Neuronal stem cell (in vitro differentiated cells): ENCODE data around the gene ERVV-1.

Experiments used
- DNase-seq: peaks from one replicate; pipeline ENCODE4 v3.0.0-alpha.2; 2013; ENCODE audit warnings: low spot score
- H2AFZ ChIP-seq: one replicate; pipeline ENCODE4 v1.6.1; 2013; ENCODE audit warnings: mild to moderate bottlenecking, low read length, inconsistent platforms
- H2AK5ac ChIP-seq: 2 replicates; pipeline ENCODE4 v1.6.1; 2013; ENCODE audit warnings: low read depth, mild to moderate bottlenecking, inconsistent platforms, low read length, moderate library complexity, mixed read lengths
- H2BK120ac ChIP-seq: 2 replicates; pipeline ENCODE4 v1.6.1; 2013; ENCODE audit warnings: low read depth, mild to moderate bottlenecking, inconsistent platforms, low read length, moderate library complexity, mixed read lengths
- H2BK12ac ChIP-seq: one replicate; pipeline ENCODE4 v1.6.1; 2013; ENCODE audit warnings: low read length, inconsistent platforms
- H2BK15ac ChIP-seq: 2 replicates; pipeline ENCODE4 v1.6.1; 2013; ENCODE audit warnings: mild to moderate bottlenecking, low read length, inconsistent platforms, mixed read lengths
- H2BK5ac ChIP-seq: one replicate; pipeline ENCODE4 v1.6.1; 2013; ENCODE audit warnings: inconsistent platforms, mild to moderate bottlenecking, low read length, moderate library complexity
- H3K14ac ChIP-seq: one replicate; pipeline ENCODE4 v1.6.1; 2013; ENCODE audit warnings: low read length, inconsistent platforms
- H3K18ac ChIP-seq: 2 replicates; pipeline ENCODE4 v1.6.1; 2013; ENCODE audit warnings: low read length, inconsistent platforms
- H3K23ac ChIP-seq: 2 replicates; pipeline ENCODE4 v1.6.1; 2013; ENCODE audit warnings: low read depth, mild to moderate bottlenecking, mixed read lengths, low read length, inconsistent platforms; ENCODE audit not compliant: poor library complexity
- H3K27ac ChIP-seq: replicated peaks from 3 replicates; pipeline ENCODE4 v1.5.1; 2013; ENCODE audit warnings: low read length, inconsistent platforms
- H3K27me3 ChIP-seq, 3 experiments: 2 replicates each; pipeline ENCODE4 v1.6.1; 2013; ENCODE audit warnings: low read length in 3 of 3, mild to moderate bottlenecking in 2 of 3, inconsistent platforms in 1 of 3, low read depth in 1 of 3, mixed read lengths in 1 of 3, moderate library complexity in 1 of 3; ENCODE audit not compliant: control insufficient read depth in 3 of 3, insufficient read depth in 3 of 3
- H3K36me3 ChIP-seq, 2 donors: replicated peaks in 1 of 2; 2 replicates each; pipeline ENCODE4 v1.6.1; 2013; ENCODE audit warnings: low read length in 2 of 2; ENCODE audit not compliant: control insufficient read depth in 2 of 2, insufficient read depth in 2 of 2
- H3K4ac ChIP-seq: 2 replicates; pipeline ENCODE4 v1.6.1; 2013; ENCODE audit warnings: inconsistent platforms, mild to moderate bottlenecking, low read length, moderate library complexity
- H3K4me1 ChIP-seq, 2 donors: 1 replicate in 1 of 2; 2 replicates in 1 of 2; pipeline ENCODE4 v1.6.1; 2013; ENCODE audit warnings: low read length in 2 of 2, low read depth in 1 of 2; ENCODE audit not compliant: control insufficient read depth in 2 of 2, insufficient read depth in 1 of 2
- H3K4me2 ChIP-seq: one replicate; pipeline ENCODE4 v1.6.1; 2013; ENCODE audit warnings: mild to moderate bottlenecking, low read length, inconsistent platforms; ENCODE audit not compliant: insufficient read depth, poor library complexity, severe bottlenecking
- H3K4me3 ChIP-seq, 2 donors: 2 replicates each; pipeline ENCODE4 v1.5.1; 2013; ENCODE audit warnings: low read length in 2 of 2, mild to moderate bottlenecking in 2 of 2, inconsistent platforms in 1 of 2, moderate library complexity in 1 of 2
- H3K79me1 ChIP-seq: one replicate; pipeline ENCODE4 v1.6.1; 2013; ENCODE audit warnings: low read depth, mild to moderate bottlenecking, inconsistent platforms, low read length, moderate library complexity
- H3K9ac ChIP-seq: one replicate; pipeline ENCODE4 v1.6.1; 2013; ENCODE audit warnings: mild to moderate bottlenecking, low read depth, low read length, inconsistent platforms; ENCODE audit not compliant: poor library complexity
- H3K9me3 ChIP-seq, 2 donors: replicated peaks in 1 of 2; 2 replicates each; pipeline versions ENCODE3 to v1.6.1; 2013; ENCODE audit warnings: low read length in 2 of 2, mild to moderate bottlenecking in 2 of 2, inconsistent platforms in 1 of 2, low read depth in 1 of 2, mixed read lengths in 1 of 2, moderate library complexity in 1 of 2; ENCODE audit not compliant: control insufficient read depth in 2 of 2, insufficient read depth in 1 of 2
- H4K8ac ChIP-seq: one replicate; pipeline ENCODE4 v1.6.1; 2013; ENCODE audit warnings: low read depth, mild to moderate bottlenecking, inconsistent platforms, low read length, moderate library complexity
- H4K91ac ChIP-seq: one replicate; pipeline ENCODE4 v1.6.1; 2013; ENCODE audit warnings: low read length, low read depth, mild to moderate bottlenecking, inconsistent platforms; ENCODE audit not compliant: poor library complexity
- WGBS, 2 donors: extraction: QIAGEN DNeasy Blood & Tissue Kit; methylation state at CpG; one replicate each; pipeline ENCODE4 v1.1.7; 2013; ENCODE audit warnings: missing lambda C conversion rate in 2 of 2, mixed read lengths in 1 of 2; ENCODE audit not compliant: insufficient read length in 2 of 2, insufficient replicate concordance in 1 of 2; ENCODE audit errors: extremely low coverage in 2 of 2; 5-methylcytosine and 5-hydroxymethylcytosine counted together

ERVV-1 gene

DNA sequence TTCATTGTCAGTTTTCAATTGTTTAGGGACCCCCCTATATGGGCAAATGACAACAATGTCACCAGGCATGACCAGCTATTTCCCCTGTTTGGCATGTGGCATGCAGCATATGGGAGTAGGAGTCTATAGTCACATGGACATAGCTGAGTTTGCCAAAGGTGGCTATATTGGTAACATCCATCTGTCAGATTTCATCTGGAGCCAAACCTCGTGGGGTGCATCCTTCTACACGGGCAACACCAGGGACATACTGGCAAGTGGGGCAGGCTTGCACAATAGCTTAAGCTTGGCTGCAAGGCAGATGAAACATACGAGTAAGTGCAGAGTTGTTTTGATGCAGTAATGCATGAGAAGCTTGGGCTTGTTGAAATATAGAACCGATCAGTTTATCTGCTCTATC is 26.5 kb upstream of the ERVV-1 start:
- DNase-seq, result no peak
- H3K4me2 ChIP-seq, result no peak overlapping the region
- no peak overlapping the region for H3K4ac ChIP-seq
- no peaks in the 10 kb centered on the region for H3K27me3 ChIP-seq
- peaks cover 15 to 35% of the 10 kb centered on the region in 2 donors for H3K36me3 ChIP-seq
- peaks cover 7 to 24% of the 10 kb centered on the region in 2 donors for H3K9me3 ChIP-seq
- no peaks in the 10 kb centered on the region for H3K79me1 ChIP-seq
- no peak overlapping the region for H3K18ac ChIP-seq
- H2BK120ac ChIP-seq, result no peak overlapping the region
- H3K23ac ChIP-seq, result no peak overlapping the region
- H3K4me1 ChIP-seq, result peaks cover 0 to 4% of the 10 kb centered on the region in 2 donors
- H2BK5ac ChIP-seq, result no peak overlapping the region
- no peak overlapping the region for H2AK5ac ChIP-seq
- no peak overlapping the region for H2BK15ac ChIP-seq
- H3K14ac ChIP-seq, result no peak overlapping the region
- H3K9ac ChIP-seq, result no peak overlapping the region
- no peak overlapping the region for H3K27ac ChIP-seq
- H4K8ac ChIP-seq, result no peak overlapping the region
- no peak overlapping the region for H3K4me3 ChIP-seq
- H2BK12ac ChIP-seq, result no peak overlapping the region
- no CpG with 5 or more reads among the region's 4 CpGs for WGBS, 2 donors
- no peak overlapping the region for H2AFZ ChIP-seq
- no peak overlapping the region for H4K91ac ChIP-seq

DNA sequence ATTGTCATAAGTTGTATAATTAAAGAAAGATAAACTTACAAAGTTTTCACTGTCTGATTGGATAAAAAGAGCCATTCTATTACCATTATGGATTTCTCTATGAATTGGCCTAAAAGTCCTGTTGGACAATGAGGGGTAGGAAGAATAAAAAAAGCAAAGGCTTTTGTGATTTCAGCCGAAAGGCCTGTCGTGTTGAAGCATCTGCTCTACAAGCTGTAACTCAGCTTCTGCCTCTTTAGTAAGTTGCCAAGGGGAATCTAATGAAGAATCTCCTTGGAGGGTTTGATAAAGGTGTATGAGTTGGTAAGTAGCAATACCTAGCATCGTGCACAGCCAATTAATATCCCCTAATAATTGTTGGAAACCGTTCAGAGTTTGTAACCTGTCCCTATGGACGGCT is 25.2 kb upstream of the ERVV-1 start:
- no peak overlapping the region for H2AFZ ChIP-seq
- no peak for DNase-seq
- no peak overlapping the region for H3K4ac ChIP-seq
- peaks cover 0 to 7% of the 10 kb centered on the region in 2 donors for H3K4me1 ChIP-seq
- peaks cover 0 to 2% (median 0%) of the 10 kb centered on the region in 3 experiments for H3K27me3 ChIP-seq
- peaks cover 7 to 30% of the 10 kb centered on the region in 2 donors for H3K9me3 ChIP-seq
- no peak overlapping the region for H3K4me3 ChIP-seq
- no peak overlapping the region for H3K27ac ChIP-seq
- no peaks in the 10 kb centered on the region for H3K79me1 ChIP-seq
- peaks cover 15 to 32% of the 10 kb centered on the region in 2 donors for H3K36me3 ChIP-seq
- no peak overlapping the region for H2BK5ac ChIP-seq
- H3K9ac ChIP-seq, result no peak overlapping the region
- no peak overlapping the region for H2BK15ac ChIP-seq
- no peak overlapping the region for H2AK5ac ChIP-seq
- no peak overlapping the region for H2BK120ac ChIP-seq
- no peak overlapping the region for H3K18ac ChIP-seq
- WGBS, 2 donors, result no CpG with 5 or more reads among the region's 5 CpGs
- H2BK12ac ChIP-seq, result no peak overlapping the region
- H4K91ac ChIP-seq, result no peak overlapping the region
- H3K14ac ChIP-seq, result no peak overlapping the region
- H4K8ac ChIP-seq, result no peak overlapping the region
- no peak overlapping the region for H3K23ac ChIP-seq
- H3K4me2 ChIP-seq, result no peak overlapping the region

DNA sequence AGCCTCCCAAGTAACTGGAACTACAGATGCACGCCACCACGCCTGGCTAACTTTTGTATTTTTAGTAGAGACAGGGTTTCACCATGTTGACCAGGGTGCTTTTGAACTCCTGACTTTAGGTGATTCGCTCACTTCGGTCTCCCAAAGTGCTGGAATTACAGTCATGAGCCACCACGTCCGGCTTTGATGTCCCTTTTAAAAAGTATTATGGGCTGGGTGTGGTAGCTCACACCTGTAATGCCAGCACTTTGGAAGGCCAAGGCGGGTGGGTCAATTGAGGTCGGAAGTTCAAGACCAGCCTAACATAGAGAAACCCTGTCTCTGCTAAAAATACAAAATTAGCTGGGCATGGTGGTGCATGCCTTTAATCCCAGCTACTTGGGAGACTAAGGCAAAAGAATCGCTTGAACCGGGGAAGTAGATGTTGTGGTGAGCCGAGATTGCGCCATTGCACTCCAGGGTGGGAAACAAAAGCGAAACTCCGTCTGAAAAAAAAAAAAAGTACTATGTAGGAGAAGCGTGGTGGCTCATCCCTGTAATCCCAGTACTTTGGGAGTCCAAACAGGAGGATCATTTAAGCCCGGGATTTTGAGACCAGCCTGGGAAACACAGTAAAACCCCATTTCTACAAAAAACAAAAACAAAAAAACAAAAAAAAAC is 22.8 kb upstream of the ERVV-1 start:
- H3K27ac ChIP-seq, result no peak overlapping the region
- H4K91ac ChIP-seq, result no peak overlapping the region
- H3K4ac ChIP-seq, result no peak overlapping the region
- H3K79me1 ChIP-seq, result no peaks in the 10 kb centered on the region
- no peak overlapping the region for H2AFZ ChIP-seq
- H3K4me3 ChIP-seq, result no peak overlapping the region
- H2BK15ac ChIP-seq, result no peak overlapping the region
- no peak overlapping the region for H2AK5ac ChIP-seq
- no peak overlapping the region for H3K18ac ChIP-seq
- no peak for DNase-seq
- H2BK120ac ChIP-seq, result no peak overlapping the region
- no peak overlapping the region for H3K14ac ChIP-seq
- peaks cover 0 to 2% (median 0%) of the 10 kb centered on the region in 3 experiments for H3K27me3 ChIP-seq
- H3K9ac ChIP-seq, result no peak overlapping the region
- H4K8ac ChIP-seq, result no peak overlapping the region
- no peak overlapping the region for H2BK5ac ChIP-seq
- H3K23ac ChIP-seq, result no peak overlapping the region
- H2BK12ac ChIP-seq, result no peak overlapping the region
- no peak overlapping the region for H3K4me2 ChIP-seq
- peaks cover 10 to 15% of the 10 kb centered on the region in 2 donors for H3K36me3 ChIP-seq
- H3K9me3 ChIP-seq, result peaks cover 5 to 28% of the 10 kb centered on the region in 2 donors
- WGBS, 2 donors, result no CpG with 5 or more reads among the region's 16 CpGs
- peaks cover 0 to 7% of the 10 kb centered on the region in 2 donors for H3K4me1 ChIP-seq

DNA sequence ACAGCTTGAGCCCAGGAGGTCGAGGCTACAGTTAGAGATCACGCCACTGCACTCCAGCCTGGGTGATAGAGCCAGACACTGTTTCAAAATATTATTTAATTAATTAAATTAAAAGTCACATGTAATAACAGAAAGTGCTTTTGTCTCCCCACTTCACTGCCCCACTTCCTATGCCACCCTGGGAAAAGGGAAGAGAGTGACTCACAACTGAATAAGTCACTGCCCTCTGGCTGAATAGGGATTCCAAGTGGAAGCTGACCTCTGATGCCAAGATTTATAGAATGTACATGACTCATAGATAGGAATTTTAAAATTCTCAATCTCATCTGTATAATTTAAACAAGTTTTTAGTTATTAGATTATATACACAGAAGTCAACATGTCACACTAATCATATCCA is 22.2 kb upstream of the ERVV-1 start:
- H3K27me3 ChIP-seq, result peaks cover 0 to 2% (median 0%) of the 10 kb centered on the region in 3 experiments
- H2BK120ac ChIP-seq, result no peak overlapping the region
- no peak overlapping the region for H3K4ac ChIP-seq
- H3K4me3 ChIP-seq, result no peak overlapping the region
- peaks cover 3 to 23% of the 10 kb centered on the region in 2 donors for H3K9me3 ChIP-seq
- no peak overlapping the region for H3K14ac ChIP-seq
- no peak for DNase-seq
- peaks cover 0 to 7% of the 10 kb centered on the region in 2 donors for H3K4me1 ChIP-seq
- H2AFZ ChIP-seq, result no peak overlapping the region
- no peak overlapping the region for H4K91ac ChIP-seq
- peaks cover 6 to 9% of the 10 kb centered on the region in 2 donors for H3K36me3 ChIP-seq
- H2BK12ac ChIP-seq, result no peak overlapping the region
- H3K18ac ChIP-seq, result no peak overlapping the region
- no peak overlapping the region for H3K23ac ChIP-seq
- WGBS, 2 donors, result no CpG with 5 or more reads among the region's 2 CpGs
- no peaks in the 10 kb centered on the region for H3K79me1 ChIP-seq
- no peak overlapping the region for H2BK15ac ChIP-seq
- H3K4me2 ChIP-seq, result no peak overlapping the region
- no peak overlapping the region for H2AK5ac ChIP-seq
- no peak overlapping the region for H3K27ac ChIP-seq
- no peak overlapping the region for H4K8ac ChIP-seq
- H3K9ac ChIP-seq, result no peak overlapping the region
- H2BK5ac ChIP-seq, result no peak overlapping the region
